ENCODE measurements around the gene NEMF.
"Not testable (repeated sequence)": the region's sequence is repeated elsewhere in the genome, so short reads cannot be mapped to it uniquely, and the experiment has no call there.

The NEMF gene

DNA sequence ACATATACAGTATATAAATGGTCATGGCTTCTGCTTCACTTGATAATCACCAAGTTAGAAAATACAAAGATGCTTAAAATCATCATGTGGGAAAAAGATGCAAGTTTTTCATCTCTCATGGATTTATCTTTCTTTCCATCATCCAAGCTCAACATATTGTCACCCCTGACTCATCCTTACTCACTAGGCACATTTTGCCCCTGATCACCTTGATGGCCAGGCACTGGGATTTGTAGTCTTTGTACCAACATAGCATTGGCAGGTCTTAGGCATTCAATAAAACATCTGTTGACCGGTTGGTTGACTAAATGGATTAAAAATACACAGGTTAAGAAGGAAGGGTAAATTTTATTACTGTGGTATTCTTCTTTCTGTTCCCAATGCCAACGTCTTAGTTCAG lies 56.6 kb downstream of the NEMF start:
- DNase-seq = no peak

DNA sequence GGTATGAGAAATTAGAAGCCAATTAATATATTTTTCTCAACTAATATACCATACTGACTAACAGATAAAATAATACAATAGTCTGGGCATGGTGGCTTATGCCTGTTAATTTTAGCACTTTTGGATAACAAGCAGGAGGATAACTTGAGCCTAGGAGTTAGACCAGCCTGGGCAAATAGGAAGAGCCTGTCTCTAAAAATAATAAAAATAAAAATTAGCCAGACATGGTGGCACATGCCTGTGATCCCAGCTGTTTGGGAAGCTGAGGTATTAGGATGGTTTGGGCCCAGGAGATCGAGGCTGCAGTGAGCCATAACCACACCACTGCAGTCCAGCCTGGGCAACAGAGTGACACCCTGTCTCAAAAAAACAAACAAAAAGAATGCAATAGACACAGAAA lies 60.0 kb downstream of the NEMF start:
- DNase-seq = no peak

DNA sequence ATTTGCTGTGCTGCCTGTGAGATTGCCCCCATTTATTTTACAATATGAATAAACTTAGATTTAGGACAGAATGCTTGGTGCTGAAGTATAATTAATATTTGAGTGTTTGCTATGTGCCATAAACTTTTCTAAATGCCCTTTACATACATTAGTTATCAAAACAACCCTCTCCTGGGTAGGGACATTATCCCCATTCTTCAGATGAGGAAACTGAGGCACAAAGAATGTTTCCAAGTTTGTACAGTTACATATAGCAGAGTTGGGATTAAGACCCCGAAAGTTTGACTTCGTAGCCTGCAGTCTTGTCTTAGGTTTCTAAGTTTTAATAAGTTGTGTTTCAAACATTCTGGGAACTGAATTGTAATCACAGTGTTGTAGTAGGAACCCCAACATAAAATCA lies 66.3 kb downstream of the NEMF start:
- DNase-seq = no peak

DNA sequence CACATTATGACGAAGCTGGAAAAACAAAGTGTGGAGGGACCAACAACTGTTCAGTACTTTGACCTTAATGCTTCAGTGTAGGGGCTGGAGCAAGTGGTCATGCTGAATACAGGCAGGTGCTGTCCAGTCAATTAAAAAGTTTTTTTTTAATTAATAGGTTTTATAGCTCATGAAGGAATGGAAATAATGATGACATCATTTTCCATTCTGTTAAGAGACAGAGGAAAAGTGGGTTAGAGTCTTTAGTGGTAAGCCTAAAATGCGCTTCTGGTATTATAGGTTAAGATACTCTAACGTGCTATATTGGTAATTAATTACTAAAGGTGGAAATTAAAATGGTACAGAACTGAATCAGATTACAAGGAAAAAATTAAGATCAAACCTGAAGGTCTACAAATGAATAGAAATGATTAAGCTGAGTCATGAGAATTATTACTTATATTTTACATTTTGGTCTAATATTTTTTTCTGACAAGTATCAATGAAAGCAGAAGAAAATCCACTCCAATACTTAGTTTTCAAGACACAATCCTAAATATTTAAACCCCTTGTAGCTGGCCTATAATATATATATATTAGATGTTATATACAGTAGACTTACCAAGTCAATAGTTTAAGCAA lies 69.1 kb downstream of the NEMF start:
- DNase-seq = no peak

DNA sequence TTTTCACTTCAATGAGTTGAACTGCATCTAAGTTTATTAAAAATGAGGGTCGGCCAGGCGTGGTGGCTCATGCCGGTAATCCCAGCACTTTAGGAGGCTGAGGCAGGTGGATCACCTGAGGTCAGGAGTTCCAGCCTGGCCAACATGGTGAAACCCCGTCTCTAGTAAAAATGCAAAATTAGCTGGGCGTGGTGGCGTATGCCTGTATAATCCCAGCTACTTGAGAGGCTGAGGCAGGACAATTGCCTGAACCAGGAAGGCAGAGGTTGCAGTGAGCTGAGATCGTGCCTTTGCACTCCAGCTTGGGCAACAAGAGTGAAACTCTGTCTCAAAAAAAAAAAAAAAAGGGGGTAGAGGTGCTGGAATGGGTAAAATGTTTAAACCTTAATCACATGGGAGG lies 71.5 kb downstream of the NEMF start:
- not testable (repeated sequence) for DNase-seq

DNA sequence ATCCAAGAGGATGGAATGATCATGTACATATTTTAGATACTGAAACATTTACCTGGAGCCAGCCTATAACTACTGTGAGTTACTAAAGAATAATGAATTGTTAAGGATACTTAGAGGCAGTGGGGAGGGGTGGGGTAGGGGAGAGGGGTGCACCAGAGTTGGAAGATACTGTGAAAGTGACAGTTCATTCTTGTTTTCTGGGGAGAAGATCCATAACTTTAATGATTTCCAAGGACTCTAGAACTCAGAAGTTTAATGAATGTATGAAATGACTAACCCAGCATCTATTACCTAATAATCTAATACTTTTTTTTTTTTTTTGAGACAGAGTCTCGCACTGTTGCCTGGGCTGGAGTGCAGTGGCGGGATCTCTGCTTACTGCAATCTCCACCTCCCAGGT lies 74.2 kb downstream of the NEMF start:
- no peak for DNase-seq

DNA sequence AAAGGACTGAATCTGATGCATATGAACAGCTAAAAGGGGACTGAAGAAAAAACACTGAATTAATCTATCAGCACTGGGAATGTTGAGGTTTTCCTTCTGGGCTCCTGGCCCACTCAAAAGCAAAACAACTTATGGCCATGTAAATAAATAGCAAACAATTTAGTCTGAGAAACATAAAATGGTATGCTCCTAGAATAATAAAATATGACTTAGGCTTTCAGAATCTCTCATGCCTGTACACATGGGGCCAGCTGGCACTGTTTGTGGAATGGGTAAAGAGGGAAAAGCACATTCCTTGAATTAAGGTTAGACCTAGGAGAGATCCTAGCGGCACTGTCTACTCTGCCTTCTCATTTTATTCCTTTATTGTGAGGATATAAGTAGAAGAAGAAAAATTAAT lies 78.5 kb downstream of the NEMF start:
- DNase-seq = no peak

DNA sequence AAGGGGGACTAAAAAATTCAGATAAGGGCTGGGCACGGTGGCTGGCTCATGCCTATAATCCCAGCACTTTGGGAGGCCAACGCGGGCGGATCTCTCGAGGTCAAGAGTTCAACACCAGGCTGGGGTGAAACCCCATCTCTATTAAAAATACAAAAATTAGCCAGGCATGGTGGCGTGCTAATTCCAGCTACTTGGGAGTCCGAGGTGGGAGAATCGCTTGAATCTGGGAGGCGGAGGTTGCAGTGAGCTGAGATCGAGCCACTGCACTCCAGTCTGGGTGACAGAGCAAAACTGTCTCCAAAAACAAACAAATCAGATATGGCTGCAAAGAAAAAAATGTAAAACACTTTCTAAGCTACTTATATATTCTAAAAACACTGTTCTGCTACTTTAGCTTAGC lies 80.9 kb downstream of the NEMF start:
- DNase-seq = not testable (repeated sequence)

DNA sequence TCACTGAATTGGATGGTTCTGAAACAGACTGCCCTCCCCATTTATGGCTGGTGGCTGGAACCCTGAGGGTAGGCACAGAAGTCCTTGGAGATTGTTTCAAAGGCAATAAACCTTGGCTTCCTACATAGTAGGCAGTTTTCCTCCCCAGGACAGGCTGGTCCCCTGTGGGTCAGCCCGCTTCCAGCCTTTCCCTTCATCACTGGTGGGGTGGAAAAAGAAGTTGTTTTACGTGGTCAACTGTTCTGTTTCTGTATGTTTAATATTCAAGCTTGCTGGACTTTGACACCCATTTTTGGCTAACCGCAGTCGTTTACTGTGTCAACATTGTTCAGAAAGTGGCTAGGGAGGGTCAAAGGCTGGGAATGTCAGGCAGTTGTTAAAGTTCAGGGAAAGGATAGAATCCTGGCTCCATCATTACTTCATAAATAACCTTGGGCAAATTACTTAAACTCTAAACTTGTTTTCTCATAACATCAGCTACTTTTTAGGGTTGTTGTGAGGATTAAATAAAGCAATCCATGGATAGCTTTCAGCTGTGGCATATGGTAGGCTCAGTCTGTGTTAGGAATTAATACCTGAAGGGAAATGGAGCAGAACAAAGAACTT lies 82.3 kb downstream of the NEMF start:
- DNase-seq = no peak

DNA sequence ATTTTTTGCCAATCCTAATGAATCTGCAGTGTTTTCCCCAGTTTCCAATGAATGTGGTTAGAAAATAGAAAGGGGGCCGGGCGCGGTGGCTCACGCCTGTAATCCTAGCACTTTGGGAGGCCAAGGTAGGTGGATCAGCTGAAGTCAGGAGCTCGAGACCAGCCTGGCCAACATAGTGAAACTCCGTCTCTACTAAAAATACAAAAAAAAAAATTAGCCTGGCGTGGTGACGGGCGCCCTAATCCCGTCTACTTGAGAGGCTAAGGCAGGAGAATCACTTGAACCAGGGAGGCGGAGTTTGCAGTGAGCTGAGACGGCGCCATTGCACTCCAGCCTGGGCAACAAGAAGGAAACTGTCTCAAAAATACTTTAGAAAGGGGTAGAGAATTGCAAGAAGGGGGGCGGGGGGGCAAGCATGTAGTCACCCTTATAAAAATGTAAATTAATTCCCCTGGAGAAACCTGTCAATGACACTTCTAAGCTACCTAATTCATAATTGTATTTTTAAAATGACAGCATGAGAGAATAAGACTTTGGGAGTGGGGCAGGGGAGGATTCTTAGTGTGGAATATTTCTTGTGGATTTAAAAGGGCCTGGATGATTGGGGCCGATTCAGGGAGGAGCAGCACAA lies 82.9 kb downstream of the NEMF start:
- no peak for DNase-seq

DNA sequence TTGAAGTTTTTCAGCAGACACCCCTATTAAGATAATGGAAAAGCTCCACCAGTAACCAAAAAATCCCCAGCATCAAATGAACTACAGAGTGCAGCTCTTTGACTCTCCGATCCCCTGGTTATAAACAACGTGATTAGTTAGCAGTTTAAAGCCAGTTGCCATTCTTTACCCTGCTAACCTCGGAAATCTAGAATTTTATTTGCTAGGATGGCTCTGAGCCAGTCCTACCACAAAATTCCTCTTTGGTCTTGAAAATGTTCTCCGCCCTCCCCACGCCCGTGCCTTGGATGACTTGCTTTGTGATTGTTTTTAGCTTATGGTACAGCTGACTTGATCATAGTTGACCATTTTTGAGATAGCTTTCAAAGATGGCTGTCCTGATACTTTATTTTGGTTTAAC lies 83.4 kb downstream of the NEMF start:
- DNase-seq = no peak

DNA sequence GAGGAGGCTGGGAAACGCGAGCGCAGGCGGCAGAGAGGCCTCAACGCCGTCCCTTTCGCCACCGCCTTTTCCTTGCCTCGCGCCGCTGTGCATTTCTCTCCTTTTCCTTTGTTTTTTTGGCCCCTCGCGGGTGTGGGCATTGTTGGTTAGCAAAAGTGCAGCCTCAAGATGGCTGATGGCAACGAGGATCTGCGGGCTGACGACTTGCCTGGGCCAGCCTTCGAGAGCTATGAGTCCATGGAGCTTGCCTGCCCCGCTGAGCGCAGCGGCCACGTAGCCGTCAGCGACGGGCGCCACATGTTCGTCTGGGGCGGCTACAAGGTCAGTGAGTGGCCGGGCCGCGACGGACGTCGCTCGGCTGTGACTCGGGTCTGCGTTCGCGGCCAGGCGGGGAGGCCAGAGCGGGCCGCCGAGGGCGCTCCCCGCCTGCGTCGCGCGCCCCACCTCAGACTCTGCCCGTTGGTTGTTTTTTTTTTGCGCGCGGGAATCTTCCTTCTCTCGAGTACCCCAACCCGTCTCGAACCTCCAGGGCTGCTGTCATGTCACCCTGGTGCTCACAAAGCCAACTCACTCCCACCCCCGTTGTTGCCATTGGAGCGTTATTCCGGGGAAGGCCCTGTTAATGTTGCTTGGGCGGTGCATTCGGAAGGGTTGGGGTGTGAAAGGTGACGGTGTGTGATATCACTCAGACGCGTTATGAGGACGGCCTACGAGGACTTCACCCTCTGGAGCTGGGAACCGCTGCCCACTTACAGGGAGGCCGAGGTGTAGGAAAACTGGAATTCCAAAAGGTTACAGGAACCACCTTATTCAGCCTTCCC lies 84.1 kb downstream of the NEMF start:
- no peak for DNase-seq

DNA sequence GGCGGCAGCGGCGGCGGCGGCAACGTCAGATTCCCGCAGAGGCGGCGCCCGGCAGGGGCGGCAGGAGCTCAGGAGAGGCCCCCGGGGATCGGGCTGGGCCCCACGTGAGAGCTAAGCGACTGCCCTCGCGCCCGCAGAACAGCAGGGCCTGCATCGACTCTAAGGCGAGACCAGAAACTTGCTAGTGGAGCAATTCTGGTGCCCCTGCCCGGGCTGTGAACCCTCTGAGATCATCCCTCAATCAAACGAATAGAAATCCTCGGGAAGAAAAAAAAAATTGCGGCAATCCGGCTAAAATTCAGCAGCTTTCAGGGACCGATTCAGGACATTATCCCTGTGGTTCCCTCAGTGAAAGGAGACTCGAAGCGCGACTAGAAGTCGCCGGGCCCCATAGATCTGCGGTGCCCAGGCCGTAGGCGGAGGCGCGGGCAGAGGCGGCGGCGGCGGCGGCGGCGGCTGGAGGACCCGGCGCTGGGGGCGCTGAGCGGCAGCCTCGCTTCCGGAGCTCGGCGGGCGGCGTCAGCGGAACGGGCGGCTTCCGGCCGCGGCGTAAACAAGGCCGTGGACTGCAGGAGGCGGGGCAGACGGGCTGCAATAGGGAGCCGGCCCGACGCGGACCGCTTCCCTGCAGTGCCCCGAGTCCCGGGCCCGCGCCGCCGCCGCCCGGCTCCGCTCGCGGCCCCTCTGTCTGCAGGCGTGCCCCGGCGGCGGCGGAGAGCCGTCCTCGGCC lies 84.9 kb downstream of the NEMF start, which contains the start of gene KLHDC2:
Gene KLHDC2, plus strand, starts transcription at position 583 of the 730 bp plus-strand sequence. CDS start 316 bp downstream, outside the sequence.
- DNase-seq = no peak

DNA sequence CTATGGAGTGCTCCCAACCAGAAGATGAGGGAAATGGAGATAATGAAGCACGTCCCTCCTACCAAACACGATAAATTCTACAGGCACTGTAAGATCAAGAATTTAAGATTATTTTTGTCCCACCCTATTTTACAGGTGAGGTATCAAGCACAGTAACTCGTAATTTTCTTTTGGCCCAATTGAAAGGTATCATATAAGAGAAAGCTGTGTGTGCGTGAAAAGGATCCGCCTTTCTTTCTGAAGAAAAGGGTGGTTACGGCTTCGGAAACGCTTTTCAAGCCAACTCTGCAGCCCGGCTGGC lies 85.4 kb downstream of the NEMF start:
- no peak for DNase-seq

DNA sequence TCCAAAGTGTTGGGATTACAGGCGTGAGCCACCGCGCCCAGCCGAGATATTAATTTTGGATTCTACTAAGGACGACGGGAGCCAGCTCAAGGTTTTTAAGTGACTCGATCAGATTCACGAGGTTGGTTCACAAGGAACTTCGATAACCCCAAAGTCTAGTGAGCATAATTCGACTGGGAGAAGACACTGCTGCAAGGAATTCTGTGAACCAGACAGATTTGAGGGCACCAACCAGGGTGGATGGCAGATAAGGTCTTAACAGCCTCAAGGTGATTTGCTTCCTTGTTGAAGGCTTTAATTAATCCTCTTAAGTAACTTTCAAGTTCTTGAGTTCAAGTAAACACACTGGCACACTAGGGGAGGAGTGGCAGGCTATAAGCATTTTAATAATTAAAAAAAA lies 85.7 kb downstream of the NEMF start:
- DNase-seq = no peak

DNA sequence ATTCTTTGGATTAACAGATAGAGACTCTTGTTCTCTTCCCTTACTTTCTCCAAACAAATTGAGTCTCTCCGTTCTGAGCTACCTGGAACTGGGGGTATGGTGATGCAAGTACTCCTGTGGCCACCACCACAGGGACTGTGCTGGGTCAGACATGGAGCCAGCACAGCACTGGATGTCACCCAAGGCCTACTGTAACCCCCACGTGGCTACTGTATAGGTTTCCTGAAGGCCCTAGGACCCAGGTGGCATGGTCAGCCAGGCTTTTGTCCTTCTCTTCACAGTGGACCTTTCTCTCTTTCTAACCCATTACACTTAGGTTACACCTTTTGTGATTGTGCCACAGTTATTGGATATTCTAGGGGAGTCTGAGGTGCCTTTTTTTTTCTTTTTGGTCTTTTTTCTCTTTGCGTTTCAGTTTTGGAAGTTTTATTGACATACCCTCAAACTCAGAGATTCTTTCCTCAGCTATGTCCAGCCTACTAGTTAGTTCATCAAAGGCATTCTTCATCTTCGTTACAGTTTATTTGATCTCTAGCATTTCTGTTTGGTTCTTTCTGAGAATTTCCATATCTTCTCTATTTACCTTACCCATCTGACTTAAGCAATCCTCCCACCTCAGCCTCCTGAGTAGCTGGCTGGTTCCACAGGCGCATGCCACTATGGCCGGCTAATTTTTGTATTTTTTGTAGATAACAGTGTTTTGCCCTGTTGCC lies 90.6 kb downstream of the NEMF start:
- DNase-seq = no peak

DNA sequence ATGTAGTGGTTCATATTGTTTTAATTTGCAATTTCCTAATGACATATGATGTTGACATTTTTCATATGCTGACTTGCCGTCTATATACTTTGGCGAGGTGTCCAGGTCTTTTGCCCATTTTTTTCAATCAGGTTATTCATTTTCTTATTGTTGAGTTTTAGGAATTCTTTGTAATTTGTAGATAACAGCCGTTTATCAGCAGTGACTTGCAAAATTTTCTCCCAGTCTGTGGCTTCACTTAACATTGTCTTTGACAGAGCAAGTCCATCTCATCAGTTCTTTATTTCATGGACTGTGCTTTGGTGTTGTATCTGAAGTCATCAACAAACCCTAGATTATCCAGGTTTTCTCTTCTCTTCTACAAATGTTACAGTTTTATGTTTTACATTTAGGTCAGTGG lies 97.2 kb downstream of the NEMF start:
- DNase-seq = no peak

DNA sequence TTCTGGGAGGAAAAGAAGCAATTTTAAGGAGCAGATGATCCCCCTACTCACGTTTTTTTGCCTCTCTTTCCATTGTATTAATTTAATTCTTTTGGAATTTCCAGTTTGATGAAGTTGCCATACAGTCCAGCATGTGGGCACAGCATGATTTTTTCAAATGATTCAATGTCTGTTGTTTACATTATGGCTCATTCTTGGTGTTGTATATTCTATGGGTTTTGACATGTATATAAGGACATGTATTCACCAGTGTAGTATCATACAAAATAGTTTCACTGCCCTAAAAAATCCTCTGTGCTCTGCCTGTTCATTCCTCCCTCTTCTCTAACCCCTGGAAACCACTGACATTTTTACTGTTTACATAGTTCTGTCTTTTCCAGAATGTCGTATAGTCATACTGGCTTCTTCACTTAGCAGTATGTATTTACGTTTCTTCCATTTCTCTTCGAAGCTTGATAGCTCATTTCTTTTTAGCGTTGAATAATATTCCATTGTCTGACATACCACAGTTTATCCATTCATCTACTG lies 98.0 kb downstream of the NEMF start:
- no peak for DNase-seq

DNA sequence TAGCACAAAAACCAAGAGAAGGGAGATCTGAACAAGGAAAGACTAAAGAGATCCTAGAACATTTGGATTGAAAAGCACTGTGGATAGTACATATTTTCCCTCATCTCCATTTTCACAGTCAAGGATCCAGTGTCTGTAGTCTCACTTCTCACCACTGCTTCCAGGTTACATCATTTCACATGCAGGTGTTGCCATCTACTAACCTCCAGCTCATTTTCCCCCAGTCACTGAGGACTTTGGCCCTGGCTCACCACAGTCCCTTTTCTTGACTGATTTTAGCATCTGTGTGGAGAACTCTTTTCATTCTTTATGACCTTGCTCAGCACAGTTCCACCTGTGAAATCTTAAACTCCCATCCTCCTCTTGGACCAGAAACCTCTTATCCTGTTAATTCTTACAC lies 106.1 kb downstream of the NEMF start:
- DNase-seq = not testable (repeated sequence)

DNA sequence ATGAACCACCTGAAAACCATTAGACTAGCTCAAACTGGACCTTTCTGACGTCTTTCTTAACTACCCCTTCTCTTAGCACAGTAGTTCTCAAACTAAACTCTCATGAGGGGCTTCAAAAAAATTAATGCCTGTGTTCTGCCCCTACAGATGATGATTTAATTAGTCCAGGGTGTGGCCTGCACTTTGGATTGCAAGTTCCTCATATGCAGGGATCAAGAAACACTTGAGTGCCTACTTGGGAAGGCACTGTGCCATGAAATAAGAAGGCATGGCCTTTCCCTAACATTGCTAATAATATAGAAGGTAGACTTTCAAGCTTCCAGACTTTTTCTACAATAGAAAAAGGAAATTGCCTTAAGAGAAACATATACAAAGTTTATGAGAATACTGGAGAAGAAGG lies 107.4 kb downstream of the NEMF start:
- DNase-seq = no peak

DNA sequence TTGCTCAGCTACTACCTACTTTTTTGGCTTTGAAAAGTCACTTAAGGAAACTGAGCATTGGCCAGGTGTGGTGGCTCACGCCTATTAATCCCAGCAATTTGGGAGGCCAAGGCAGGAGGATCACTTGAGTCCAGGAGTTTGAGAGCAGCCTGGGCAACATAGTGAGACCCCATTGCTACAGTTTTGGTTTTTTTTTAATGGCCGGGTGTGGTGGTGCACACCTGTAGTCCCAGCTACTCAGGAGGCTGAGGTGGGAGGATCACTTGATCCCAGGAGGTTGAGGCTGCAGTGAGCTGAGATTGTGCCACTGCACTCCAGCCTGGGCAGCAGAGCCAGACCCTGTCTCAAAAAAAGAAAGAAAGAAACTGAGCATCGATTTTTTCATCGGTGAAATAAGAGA lies 116.9 kb downstream of the NEMF start:
- not testable (repeated sequence) for DNase-seq

DNA sequence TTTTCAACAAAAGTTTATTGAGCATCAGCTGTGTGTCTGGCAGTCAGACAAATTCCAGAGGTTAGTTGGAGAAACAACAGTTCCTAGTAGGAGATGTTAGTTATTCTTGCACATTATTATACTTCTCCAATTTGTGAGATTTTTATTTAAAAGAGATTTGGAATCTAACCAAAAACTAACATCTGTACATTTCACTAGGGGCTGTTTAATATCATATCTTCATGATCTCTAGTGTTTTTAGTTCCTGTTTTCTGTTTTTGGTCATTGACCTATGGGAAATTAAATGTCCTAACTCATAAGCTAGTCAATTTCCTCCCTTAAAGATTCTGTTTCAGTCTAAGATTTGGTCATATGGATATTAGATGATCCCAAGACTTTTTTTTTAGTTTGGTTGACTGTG lies 118.8 kb downstream of the NEMF start:
- DNase-seq = no peak

Data from cortex of kidney (tissue), 1 donor.